Effector CD4-positive, alpha-beta T cell (primary cell): ENCODE data around the gene CALML3.
"Not testable (repeated sequence)": the region's sequence is repeated elsewhere in the genome, so short reads cannot be mapped to it uniquely, and the experiment has no call there.

ENCODE experiments used
- DNase-seq: peaks from one replicate; pipeline ENCODE4 v3.0.0-alpha.2; 2020

The CALML3 gene

DNA sequence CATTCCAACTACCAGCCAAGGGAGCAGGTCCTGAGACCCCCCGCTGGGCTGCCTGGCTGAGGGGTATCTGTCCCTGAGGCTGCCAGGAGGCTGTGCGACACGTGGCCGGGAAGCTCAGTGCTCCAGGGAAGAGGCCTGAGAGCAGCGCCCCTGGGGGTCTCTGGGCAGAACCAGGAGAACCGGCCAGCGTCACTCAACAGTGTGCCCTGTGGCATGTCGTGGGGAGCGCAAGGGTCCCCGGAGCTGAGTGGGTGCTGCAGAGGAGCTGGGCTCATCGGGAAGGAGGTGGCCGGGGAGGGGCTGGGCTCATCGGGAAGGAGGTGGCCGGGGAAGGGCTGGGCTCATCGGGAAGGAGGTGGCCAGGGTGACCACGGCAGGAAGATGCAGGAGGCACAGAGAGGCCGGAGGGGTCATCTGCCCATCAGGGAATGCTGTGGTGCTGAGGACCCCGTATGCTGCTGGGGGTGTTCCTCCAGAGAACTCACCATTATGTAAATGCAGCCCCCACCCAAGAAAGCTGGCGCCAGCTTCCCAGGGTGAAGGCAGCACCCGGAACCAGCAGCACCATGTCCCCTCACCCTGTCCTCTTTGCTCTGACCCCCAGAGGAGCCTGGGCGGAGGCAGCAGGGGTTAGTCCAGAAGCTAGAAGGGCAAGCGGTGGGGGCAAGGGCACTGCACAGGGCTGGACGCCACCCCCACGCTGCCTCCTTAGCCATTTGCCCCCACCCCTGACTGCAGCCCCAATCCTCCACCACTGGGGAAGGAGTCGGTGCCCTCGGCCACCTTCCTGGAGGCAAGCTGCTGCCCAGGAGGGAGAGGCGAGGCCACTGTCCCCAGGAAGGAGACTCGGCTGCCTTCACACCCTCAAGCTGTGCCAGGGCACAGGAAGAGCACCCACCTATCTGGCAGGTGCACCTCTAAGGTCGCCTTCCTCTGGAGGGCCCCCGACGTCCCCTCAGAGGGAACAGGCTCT is 33.3 kb downstream of the CALML3 start:
- no peak for DNase-seq

DNA sequence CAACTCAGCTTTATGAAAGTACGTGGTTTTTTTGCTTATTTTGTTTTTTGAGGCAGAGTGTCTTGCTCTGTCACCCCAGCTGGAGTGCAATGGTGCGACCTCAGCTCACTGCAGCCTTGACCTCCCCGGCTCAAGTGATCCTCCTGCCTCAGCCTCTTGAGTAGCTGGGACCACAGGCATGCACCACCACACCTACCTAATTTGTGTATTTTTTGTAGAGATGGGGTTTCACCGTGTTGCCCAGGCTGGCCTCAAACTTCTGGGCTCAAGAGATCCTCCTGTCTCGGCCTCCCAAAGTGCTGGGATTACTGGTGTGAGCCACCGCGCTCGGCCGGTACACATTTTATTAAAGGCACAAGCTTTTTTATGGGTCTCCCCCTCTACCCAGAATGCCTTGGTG is 34.3 kb downstream of the CALML3 start:
- not testable (repeated sequence) for DNase-seq

DNA sequence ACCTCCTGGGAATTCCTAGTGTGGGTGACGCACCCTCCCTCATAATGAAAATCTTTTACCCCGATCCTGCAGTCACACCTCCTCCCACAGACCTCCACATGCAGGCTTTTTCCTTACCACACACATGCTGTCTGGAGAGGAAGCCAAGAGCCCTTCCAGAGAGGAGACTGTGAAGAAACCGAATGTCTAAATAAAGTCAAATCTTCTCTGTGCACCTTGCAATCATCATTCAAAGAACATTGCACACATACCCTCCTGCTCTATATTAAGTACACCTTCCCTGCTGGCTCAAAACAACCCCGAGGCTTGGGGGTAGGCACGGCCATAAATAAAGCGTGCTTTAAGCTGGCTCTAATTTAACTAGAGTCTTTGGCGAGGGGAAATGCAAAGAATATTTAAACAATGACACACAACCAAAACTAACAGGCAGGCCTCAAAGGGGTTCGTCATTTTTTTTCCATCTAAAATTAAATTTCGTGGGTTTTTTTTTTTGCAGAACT is 34.9 kb downstream of the CALML3 start:
- DNase-seq = no peak

- DNase-seq = no peak
These were observed 35.5 kb downstream of the CALML3 start for GRCh38 chr10:5560142-5560816.

GRCh38 chr10:5560817-5561703 is 36.3 kb downstream of the CALML3 start:
- no peak for DNase-seq

GRCh38 chr10:5561704-5562645 is 37.2 kb downstream of the CALML3 start:
- DNase-seq = no peak

- DNase-seq = no peak
These were observed 38.7 kb downstream of the CALML3 start for GRCh38 chr10:5563321-5563961.

DNA sequence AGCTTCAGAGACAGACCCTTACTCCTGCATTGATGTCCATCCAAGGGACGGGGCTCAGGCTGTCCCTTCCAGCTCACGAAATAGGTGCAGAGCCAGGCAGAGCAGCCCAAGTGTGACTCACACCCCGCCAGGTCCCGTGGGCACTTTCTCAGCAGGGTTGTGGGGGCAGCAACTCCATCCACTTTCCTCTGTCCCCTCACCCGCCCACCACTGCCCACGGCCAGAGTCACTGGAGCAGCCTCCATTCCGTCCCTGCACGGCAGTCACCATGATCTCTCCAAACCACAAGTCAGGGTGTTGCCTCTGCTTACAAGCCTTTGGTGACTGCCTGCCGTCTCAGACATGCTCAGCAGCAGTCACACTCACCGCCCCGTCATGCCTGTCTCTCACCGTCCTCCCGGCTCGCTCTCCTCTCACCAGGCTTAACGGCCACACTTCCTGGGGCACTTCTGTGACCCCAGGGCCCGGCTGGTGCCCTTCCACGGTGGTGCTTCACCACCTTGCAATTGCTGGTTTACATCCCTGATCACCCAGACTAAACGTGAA is 39.3 kb downstream of the CALML3 start:
- DNase-seq = peak; percentile 31

GRCh38 chr10:5564537-5565204 is 39.9 kb downstream of the CALML3 start:
- no peak for DNase-seq

- no peak for DNase-seq
These were observed 40.4 kb downstream of the CALML3 start for GRCh38 chr10:5565205-5565545.

DNA sequence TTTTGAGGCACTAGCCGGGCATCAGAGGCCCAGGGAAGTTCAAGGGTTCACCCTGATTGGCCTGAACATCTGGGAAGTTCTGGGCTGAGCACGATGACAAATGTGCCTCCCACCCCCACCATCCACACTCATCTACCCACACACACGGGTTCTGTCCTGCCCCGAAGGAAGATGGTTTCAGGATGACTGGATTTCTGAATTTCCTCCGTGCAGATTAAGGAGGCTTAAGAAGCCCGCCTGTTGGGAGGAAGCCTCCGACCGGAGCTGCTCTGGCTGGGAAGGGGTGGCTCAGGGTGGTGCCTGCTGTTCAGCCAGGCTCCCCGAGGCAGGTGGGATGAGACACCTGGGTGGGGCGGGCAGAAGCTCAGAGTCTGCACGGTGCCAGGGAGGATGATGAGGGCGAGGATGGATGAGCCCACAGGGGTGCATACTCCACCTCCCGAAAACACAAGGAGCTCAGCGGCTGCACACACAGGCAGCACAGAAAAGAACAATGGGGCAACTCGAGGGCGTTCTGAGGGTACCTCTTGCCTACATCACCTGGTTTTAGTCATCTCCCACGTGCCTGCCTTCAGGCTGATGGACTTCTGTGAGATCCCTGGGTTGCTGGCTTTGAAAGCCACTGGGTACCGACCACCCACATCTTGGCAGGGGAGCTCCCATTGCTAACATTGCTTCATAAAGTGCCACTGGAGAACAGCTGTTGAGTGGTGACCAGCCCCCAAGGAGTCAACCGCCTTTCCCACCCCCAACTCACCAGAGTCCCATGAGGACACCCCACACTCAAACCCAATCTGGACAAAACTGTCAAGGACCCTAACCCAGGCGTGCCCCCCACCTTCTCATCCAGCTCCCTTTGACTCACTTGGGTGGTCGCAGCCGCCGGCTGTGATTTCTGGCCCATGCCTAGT is 41.2 kb downstream of the CALML3 start:
- no peak for DNase-seq

DNA sequence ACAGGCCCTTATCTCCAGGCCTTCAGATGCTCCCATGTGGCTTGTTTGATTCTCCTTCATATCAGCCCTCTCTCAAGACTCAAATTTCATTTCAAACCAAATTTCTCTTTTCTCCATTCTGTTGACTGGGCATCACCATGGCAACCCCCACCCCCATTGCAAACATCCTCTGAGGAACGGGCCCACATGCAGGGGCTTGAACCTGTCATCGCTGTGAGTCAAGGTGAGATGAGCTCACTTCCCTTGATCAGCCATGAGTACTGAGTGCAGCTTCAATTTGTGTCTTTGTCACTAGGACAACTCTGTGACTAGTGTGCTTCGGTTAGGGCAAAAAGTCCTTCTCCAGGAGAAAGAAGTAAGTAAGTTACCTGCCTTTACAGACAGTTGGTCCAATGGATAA is 41.9 kb downstream of the CALML3 start:
- no peak for DNase-seq

- no peak for DNase-seq
These were observed 42.7 kb downstream of the CALML3 start for GRCh38 chr10:5567477-5567876.

DNA sequence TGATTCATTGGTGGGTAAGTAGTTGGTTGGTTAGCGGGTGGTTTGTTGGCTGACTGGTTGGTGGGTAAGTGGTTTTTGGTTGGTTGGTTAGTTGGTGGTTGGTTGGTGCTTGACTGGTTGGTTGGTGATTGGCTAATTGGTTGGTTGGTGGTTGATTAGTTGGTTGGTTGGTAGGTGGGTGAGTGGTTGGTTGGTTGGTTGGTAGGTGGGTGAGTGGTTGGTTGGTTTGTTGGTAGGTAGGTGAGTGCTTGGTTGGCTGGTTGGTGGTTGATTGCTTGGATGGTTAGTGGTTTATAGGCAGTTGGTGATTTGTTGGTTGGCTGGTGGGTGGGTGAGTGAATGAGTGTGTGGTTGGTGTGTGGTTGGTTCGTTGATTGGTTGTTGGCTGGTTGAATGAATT is 44.2 kb downstream of the CALML3 start:
- DNase-seq = no peak

GRCh38 chr10:5569568-5569967 is 44.8 kb downstream of the CALML3 start:
- no peak for DNase-seq

- no peak for DNase-seq
These were observed 45.4 kb downstream of the CALML3 start for GRCh38 chr10:5570007-5570655.

- DNase-seq = no peak
These were observed 46.4 kb downstream of the CALML3 start for GRCh38 chr10:5570979-5571810.

DNA sequence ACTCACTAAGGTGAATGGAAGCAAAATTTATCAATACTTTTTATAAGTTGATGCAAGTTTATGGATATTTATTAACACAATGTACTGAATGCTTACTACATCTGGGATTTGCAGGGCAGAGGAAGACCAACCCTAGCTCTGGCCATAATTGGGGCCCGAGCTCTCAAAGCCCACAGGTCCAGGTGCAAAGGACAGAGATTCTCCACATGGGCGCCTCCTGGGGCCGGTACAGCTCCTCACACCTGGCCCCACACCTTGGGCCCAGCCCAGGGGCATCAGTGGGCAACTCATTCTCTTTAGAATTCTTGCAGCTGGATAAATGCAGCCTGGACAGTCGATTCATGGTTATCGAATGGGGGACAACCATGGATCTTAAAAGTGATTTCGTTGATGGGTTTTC is 47.1 kb downstream of the CALML3 start:
- DNase-seq = no peak
